Fibroblast of lung (primary cell): ENCODE data around the gene CUL3.

ENCODE experiments used
- CTCF ChIP-seq, 2 donors: IDR thresholded peaks in 1 of 2; conservative IDR thresholded peaks in 1 of 2; 1 replicate in 1 of 2; 2 replicates in 1 of 2; pipeline ENCODE4 v1.5.1; 2011 to 2012; ENCODE audit warnings: low read length in 2 of 2, control low read depth in 1 of 2, inconsistent platforms in 1 of 2, low read depth in 1 of 2, mild to moderate bottlenecking in 1 of 2
- EZH2 ChIP-seq: IDR thresholded peaks from 2 replicates; pipeline ENCODE4 v1.5.1; 2012; ENCODE audit warnings: low read length, control low read depth, mild to moderate bottlenecking; ENCODE audit errors: missing control alignments

DNA sequence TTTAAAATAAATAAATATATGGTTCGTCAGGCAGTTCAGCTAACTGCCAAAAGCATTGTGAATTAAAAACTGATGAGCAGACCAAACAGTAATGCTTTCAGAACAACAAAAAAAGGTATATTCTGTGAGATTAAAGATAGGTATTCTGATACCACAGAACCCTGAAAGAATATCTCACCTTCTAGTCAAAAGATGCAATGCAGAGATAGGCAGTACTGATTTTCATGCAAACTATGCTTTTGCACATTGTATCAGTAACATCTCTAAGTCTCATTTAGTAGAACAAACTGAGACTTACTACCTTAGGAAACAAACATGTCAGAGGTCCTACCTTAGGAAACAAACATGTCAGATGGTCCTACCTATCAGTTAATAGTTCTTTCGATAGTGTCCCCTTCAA is 32.4 kb downstream of the CUL3 start:
- TF ChIP-seq CTCF (conservative IDR thresholded peaks at IDR 0.05 in 1 of 2, IDR thresholded peaks at IDR 0.05 in 1 of 2; ENCODE audit: low read depth in 1 of 2, low read length in 2 of 2) (no peak), EZH2 (no peak)
